ENCODE measurements around the gene MAP3K9.

MAP3K9 gene

DNA sequence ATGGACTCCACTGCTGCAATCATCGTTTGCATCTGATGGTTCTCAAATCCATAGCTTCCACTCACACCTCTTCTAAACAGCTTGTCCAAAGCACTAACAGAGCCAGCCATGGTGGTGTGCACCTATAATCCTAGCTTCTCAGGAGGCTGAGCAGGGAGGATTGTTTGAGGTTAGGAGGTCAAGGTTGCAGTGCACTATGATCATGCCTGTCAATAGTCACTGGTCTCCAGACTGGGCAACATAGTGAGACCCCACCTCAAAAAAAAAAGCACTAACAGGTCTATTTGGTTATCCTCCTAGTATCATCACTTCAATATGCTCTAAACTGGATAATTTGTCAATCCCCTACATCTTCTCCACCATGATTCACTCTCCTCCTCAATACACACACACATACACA, 104.4 kb downstream of the MAP3K9 start:
- in situ Hi-C loops (cut with MboI; ENCODE audit: low sequenced_read_pairs), result loop anchor here (25.0 kb wide), 1 partner anchor 93 kb away; the partner anchor contains the start of gene MED6

DNA sequence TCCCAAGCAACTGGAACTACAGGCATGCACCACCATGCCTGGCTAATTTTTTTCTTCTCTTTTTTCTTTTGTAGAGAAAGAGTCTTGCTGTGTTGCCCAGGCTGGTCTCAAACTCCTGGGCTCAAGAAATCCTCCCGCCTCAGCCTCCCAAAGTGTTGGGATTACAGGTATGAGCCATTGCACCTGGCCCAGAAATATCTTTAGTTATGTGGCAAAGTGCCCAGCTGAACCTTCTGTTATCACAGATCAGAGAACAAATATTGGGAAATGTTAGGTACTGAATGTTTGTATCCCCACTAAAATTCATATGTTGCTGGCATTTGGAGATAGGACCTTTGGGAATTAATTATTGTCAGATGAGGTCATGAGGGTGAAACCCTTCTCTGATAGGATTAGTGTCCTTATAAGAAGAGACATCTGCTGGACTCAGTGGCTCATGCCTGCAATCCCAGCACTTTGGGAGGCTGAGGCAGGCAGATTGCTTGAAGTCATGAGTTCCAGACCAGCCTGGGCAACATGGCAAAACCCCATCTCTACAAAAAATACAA, 105.6 kb downstream of the MAP3K9 start:
- in situ Hi-C loops (cut with MboI; ENCODE audit: low sequenced_read_pairs), result loop anchor here (25.0 kb wide), 1 partner anchor 91 kb away; the partner anchor contains the start of gene MED6

- in situ Hi-C loops (cut with MboI; ENCODE audit: low sequenced_read_pairs), result loop anchor here (25.0 kb wide), 1 partner anchor 90 kb away; the partner anchor contains the start of gene MED6
Measured at GRCh38 chr14:70702161-70702560, 107.2 kb downstream of the MAP3K9 start.

DNA sequence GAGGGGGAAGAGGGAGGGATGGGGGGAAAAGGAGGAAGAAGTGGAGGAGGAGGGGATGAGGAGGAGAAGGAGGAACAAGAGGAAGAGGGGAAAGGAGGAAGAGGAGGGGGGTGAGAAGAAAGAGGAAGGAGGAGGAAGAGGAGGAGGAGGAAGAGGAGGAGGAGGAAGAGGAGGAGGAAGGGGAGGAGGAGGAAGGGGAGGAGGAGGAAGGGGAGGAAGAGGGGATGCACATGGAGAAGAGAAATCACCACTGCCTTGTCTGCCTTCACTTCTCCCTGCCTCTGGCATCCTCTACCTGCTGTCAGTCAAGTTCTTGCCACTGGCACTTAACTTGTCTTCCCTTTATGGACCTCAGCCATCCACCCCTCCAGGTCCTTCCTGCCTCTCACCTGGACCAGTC, 107.7 kb downstream of the MAP3K9 start:
- in situ Hi-C loops (cut with MboI; ENCODE audit: low sequenced_read_pairs), result loop anchor here (25.0 kb wide), 1 partner anchor 89 kb away; the partner anchor contains the start of gene MED6

- in situ Hi-C loops (cut with MboI; ENCODE audit: low sequenced_read_pairs), result loop anchor here (25.0 kb wide), 1 partner anchor 89 kb away; the partner anchor contains the start of gene MED6
Measured at GRCh38 chr14:70700955-70701585, 108.2 kb downstream of the MAP3K9 start.

DNA sequence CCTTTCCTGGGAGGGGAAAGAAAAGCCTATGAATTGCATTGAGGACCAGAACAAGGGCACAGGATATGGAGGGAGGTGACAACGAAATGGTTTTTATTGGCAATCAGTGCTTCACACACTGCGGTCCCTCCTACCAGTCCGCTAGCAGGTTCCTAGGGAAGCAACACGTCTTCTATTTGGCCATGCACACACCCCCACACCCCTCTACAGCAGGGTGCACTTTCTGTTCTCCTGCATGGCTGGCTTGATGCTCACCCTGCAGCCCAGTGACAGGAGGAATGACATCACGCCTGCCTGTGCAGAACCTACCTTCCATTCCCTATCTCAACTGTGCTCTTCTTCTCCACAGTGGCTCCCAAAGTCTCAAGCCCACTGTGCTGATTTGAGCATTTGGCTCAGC, 109.7 kb downstream of the MAP3K9 start:
- in situ Hi-C loops (cut with MboI; ENCODE audit: low sequenced_read_pairs), result loop anchor here (25.0 kb wide), 1 partner anchor 87 kb away; the partner anchor contains the start of gene MED6

DNA sequence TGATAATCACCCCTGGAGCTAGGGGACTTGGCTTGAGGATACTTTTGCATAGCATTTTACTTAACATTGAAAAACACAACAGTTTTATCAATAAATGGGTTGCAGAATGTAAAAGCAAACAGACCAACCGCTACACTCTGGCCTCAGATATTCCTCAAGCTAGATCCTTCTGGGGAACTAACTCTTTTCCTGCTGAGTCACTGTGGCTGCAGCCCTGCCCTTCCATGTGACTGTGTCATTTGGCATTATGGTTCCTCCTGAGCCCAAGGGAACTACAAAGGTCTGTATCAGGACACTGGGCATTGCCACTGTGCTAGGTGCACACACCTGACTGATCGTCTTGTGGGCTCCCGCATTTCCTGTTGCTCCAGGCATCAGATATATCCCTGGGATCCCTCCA, 111.0 kb downstream of the MAP3K9 start:
- in situ Hi-C loops (cut with MboI; ENCODE audit: low sequenced_read_pairs), result no loop called here

- in situ Hi-C loops (cut with MboI; ENCODE audit: low sequenced_read_pairs), result no loop called here
Measured at GRCh38 chr14:70697701-70698100, 111.6 kb downstream of the MAP3K9 start.

DNA sequence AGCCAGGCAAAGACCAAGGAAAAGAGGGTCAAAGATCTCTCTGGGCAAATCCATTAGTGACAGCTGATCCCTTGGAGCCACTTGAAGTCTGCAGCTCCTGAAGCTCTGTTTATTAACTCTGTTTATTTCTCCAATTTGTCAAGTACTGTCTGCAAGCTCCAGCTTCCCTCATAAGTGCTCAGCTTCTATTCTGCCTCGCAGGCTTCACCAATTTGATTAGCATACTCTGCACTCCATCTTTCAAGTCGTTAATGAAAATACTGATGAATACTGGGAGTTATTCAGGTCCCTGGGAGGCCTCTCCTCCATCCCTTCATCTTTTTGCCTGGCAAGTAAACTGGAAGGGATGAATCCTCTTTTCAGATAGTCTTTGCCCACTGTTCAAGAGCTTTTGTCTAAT, 113.3 kb downstream of the MAP3K9 start:
- in situ Hi-C loops (cut with MboI; ENCODE audit: low sequenced_read_pairs), result no loop called here

DNA sequence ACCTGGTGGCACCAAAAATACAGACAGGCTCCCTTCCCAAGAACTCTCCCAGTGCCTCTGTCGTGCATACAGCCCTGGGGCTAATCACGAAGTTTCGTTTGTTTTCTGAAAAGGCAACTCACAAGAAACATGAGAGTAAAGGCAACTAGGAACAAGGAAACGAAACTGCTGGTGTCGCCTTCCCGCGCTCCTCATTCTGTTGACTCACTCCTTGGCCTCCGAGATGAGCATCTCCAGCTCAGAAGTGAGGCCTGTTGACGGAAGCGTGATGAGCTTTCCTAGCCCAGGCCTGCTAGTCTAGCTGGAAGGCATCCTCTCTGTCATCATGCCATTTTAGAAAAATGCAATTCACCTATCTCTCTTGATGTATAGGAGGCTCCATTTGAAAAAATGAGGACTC, 117.1 kb downstream of the MAP3K9 start:
- in situ Hi-C loops (cut with MboI; ENCODE audit: low sequenced_read_pairs), result no loop called here

GRCh38 chr14:70685474-70686197, 123.7 kb downstream of the MAP3K9 start:
- in situ Hi-C loops (cut with MboI; ENCODE audit: low sequenced_read_pairs), result no loop called here

GRCh38 chr14:70683983-70684382, 125.3 kb downstream of the MAP3K9 start:
- in situ Hi-C loops (cut with MboI; ENCODE audit: low sequenced_read_pairs), result no loop called here

DNA sequence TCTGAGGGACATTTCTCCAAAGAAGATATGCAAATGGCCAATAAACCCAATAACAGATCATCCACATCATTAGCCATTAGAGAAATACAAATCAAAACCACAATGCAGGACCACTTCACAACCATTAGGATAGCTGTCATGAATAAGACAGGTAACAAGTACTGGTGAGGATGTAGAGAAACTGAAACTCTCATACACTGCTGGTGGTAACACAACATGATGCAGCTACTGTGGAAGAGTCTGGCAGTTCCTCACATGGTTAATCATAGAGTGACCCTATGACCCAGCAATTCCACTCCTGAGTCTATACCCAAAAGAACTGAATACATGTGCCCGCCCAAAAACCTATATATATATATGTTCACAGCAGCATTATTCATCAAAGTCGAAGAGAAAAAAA, 128.6 kb downstream of the MAP3K9 start:
- in situ Hi-C loops (cut with MboI; ENCODE audit: low sequenced_read_pairs), result no loop called here

DNA sequence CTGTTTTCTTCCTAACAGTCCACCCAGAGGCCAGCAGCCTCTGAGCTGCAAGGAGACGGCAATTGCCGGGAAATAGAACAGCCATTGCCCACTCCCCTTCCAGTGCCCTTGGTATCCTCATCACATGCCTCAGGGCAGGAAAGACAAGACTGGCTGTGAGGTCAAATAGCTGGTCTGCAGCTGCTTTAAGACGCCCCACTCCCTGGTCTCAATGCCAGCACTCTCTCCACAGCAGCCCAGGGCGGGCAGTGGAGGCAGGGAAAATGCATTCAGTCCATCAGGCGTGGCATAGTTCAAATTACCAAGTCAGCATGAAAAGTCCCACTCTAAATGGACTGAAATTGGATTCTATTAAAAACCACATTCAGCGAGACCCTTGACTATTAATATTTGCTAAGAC, 132.0 kb downstream of the MAP3K9 start:
- in situ Hi-C loops (cut with MboI; ENCODE audit: low sequenced_read_pairs), result no loop called here

Data from HL-60/S4 treated with phorbol 12-myristate 13-acetate at 8.2 ng/mL for 4 days and 3 days (cell line).